ENCODE measurements around the gene ANKS1B.

ANKS1B gene

GRCh38 chr12:99700032-99700431 lies 284.7 kb downstream of the ANKS1B start:
- no peak for TF ChIP-seq CTCF (IDR thresholded peaks at IDR 0.05)

- no peak for TF ChIP-seq CTCF (IDR thresholded peaks at IDR 0.05)
Observed at GRCh38 chr12:99695050-99695449, 289.7 kb downstream of the ANKS1B start.

GRCh38 chr12:99686142-99686541 lies 298.6 kb downstream of the ANKS1B start:
- TF ChIP-seq CTCF (IDR thresholded peaks at IDR 0.05), result no peak

GRCh38 chr12:99680276-99680675 lies 304.5 kb downstream of the ANKS1B start:
- TF ChIP-seq CTCF (IDR thresholded peaks at IDR 0.05), result no peak

GRCh38 chr12:99670635-99671034 lies 314.1 kb downstream of the ANKS1B start:
- no peak for TF ChIP-seq CTCF (IDR thresholded peaks at IDR 0.05)

- peak; percentile 57 for TF ChIP-seq CTCF (IDR thresholded peaks at IDR 0.05)
Observed at GRCh38 chr12:99658671-99659349, 325.9 kb downstream of the ANKS1B start.

GRCh38 chr12:99649551-99649950 lies 335.2 kb downstream of the ANKS1B start:
- TF ChIP-seq CTCF (IDR thresholded peaks at IDR 0.05), result no peak

- TF ChIP-seq CTCF (IDR thresholded peaks at IDR 0.05), result no peak
Observed at GRCh38 chr12:99648183-99648582, 336.6 kb downstream of the ANKS1B start.
